Esophagus mucosa (tissue), 1 donor: ENCODE measurements around the gene CHSY1. TPM values are rescaled to one million over a fixed set of nuclear protein-coding genes. Genes with fewer than 3 reads are reported as not detected.

ENCODE experiments used
- ATAC-seq: fragments of 200-7000 bp; cut with Tn5 transposase; one replicate; pipeline ENCODE4 v1.9.1; 2020
- total RNA-seq: library from RNA; stranded (reverse); gene quantifications from one replicate; pipeline ENCODE4 v1.2.4, GENCODE V29; 2023
- donor health status: DM: yes; HTN: yes; CAD: no.

The CHSY1 gene
- total RNA-seq, 1 donor from 2014 or later = 10.0 TPM

DNA sequence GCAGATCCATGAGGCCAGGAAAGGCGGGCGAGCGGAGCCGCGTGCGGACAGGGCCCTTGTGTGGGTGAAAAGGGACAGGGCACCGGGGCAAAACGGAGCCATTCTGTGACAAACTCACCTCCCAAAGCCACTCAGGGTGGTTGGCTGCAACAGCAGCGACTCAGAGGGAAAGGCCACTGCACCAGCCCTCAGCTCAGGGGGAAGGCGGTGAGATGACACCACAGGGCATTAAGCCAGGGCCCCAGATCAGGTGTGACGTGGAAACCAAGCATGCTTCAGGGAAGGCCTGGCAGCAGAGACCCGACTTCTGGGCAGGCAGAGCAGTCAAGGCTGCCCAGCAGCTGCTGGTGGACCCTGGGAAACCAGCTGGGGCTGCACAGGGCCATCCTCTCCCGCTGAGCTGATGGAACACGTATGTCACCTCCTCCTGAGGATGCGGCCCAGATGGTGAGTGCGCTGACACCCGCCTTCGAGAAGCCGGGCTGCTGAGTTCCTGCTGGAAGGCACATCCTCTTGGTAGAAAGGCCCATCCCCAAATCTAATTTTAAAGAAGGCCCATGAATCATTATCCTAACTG lies 82.3 kb downstream of the CHSY1 start:
- ATAC-seq = no peak

GRCh38 chr15:101168898-101169494 lies 82.9 kb downstream of the CHSY1 start:
- ATAC-seq = no peak

DNA sequence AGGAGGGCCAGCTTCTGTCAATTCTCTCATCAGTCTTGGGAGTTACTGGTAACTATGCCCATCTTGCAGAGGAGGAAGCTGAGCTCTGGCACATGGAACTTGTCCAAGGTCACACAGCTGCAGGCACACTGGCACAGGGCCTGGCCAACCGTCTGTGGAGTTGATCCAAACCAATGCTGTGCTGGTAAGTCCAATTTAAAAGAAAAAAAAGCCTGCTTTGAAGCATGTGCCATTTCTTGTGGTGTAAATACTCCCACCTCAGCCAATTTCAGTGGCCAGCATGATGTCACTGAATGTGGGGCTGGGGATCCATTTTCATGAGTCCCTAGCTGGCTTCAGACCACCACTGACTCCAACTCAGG lies 83.4 kb downstream of the CHSY1 start:
- ATAC-seq = peak; percentile 51

DNA sequence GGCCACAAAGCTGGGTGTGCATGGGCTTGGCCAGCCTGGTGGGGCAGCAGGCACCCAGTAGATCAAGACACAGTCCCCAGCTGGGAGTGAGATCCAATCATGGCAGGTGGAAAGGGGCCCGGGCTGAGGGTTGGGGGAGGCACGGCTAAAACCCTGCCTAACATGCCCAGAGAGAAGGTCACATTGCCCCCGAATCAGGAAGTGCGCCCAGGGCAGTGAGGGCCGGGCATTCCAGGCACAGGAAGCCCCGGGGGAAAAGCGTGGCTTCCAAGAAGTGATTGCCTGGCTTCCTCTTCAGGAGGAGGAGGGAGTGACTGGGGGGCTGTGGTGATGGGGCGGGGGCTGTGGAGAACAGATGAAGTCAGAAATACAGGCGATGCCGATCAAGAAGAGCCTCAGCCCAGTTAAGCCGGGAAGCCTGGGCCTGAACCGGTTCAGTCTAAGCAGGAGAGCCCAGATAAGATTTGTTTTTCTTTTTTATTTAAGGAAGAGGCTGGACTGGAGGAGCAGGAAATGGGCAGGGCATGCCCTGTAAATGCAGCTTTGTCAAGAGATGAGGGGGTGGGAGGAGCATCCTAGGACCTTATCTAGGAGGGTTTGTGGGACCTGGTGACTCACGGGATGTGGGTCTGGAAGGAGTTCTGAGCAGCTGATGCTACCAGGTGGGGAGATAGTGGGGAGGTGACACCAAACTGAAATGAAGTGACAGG lies 83.9 kb downstream of the CHSY1 start:
- ATAC-seq = peak; percentile 80

- ATAC-seq = no peak
These were observed 84.5 kb downstream of the CHSY1 start for GRCh38 chr15:101167411-101167752.

DNA sequence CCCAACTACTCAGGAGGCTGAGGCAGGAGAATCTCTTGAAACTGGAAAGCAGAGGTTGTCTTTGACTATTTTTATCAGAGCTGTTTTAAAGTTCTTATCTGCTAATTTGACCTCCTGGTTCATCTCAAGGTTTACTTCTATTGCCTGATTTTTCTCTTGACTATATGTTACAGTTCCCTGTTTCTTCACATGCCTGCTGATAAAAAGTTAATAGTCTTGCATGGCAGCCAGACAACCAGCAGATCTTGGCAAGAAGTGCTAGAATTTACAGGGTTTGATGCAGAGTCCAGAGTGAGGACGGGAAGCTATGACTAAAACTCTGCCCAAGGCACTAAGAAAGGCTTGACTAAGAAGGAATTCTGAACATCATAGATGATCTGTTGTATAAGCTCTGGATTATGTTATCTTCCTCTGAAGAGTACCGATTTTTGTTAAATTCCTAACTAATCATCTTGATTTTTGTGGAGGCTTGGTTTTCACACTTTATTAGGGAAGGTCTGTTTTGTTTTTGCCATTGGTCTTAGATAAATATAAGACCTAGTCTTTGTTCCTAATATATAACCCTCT lies 85.9 kb downstream of the CHSY1 start:
- ATAC-seq = no peak

DNA sequence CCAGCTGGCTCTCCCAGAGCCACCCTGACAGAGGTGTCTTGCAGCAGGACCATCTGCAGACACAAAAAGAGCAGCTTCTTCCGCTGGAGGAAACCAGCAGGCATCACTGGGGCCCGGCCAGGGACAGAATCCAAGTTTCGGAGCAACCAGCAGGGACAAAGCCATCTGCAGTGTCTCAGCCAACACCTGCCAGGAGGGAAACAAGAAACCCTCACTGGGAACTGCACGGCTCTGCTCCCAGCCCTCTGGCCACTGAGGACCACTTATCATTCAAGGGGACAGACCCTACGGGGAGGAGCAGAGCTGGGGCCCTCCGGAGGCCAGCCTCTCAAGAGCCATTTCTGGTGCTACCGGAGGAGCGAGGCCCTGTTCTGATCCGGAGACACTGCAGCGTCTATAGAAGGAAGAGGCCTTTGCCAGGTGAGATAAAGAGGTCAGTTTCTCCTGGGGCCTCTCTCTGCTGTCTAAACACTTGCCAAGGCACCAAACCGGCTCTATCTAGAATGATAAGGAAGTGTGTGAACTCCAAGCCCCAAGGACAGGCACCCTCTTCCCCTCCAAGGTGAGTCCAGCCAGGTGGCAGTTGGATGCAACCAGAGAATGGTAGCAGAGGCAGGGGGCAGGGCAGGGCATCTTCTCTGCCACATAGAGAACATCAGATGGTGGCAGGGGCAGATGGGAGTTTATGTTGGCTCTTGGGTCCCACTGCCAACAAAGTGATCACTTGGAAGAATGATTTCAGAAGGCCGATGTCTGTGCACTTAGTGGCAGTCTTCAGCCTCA lies 89.0 kb downstream of the CHSY1 start:
- no peak for ATAC-seq

GRCh38 chr15:101161656-101162055 lies 90.2 kb downstream of the CHSY1 start:
- ATAC-seq = no peak

GRCh38 chr15:101159936-101160815 lies 91.7 kb downstream of the CHSY1 start:
- ATAC-seq = no peak

DNA sequence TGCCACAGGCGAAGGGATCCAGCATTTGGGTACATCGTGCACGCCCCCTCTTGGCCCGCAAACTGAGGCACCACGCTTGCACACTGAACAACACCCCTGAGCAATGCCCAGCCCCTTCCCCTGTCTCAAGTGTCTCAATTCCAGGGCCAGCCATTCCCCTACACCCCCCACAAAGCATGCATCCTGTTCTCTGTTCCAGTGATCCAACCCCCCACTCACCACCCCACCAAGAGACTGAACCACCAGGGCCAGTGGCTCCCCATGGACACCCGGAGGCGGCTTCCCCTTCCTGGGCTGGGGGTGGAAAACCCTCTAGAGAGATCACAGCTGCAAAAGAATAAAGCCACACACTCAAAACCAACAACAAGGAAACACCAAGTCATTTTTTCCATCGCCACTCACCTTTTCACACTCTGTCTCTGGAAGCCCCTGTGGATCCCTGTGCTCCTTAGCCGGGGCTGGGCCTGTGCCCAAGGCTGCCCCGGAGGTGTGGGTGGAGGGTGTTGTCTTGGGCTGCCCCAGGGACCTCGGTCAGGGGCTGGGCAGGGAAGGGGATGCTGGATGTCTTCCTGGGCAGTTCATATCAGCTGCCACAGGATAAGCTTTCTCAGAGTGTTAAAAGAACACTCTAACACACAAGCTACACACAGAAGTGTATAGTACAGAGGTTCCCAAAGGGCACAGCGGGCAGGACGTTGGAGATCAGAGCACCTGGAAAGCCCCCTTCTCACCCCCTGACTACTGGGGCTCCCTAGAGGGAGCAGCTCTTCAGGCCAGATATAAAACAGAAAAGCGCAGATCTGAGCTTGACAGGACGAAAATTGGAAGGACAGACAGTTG lies 92.5 kb downstream of the CHSY1 start:
- ATAC-seq = no peak

GRCh38 chr15:101158166-101159095 lies 93.4 kb downstream of the CHSY1 start:
- no peak for ATAC-seq

DNA sequence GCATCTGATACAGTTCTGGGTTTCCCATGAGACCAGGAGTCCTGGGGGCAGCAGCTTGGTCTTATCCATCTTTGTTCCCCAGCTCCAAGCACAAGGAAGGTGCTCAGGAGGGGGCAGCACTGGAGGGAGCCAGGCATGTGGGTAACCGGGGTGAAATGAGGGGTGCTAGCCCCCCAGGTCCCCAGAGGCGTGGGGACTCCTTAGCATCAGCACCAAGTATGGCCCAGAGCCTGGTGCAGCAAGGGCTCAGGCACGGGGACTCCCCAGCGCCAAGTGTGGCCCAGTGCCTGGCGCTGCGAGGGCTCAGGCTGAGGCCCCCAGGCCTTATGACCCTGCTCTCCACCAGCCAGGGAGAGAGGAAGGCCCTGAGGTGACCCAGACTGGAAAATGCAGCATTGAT lies 94.1 kb downstream of the CHSY1 start:
- no peak for ATAC-seq

DNA sequence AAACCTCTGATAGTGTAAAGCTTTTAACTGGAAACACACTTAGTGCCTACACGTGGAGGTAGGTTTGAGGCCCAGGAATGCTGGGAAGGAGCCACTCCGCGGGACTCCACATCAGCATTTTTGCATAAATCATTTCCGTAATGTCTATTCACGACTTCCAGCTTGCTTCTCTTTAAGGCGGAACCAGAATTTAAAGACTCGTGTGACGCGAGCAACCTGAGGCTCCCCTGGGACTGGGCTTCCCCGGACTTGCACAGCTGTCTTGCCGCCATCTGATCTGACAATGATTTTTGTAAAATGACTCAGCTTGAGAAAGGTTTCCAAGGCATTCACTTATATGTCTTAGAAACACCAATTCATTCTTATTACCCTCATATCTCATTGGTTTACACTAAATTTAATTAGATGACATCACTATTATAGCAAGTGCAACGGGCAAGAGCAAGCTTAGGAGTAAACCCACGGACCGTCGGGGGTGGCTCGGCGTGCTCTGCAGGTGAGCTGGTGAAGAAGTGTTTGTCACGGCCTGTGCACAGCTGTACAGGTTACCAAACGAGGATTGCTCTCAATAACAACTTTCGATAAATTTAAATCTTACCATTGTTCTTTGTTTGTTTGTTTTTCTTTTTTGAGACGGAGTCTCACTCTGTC lies 95.2 kb downstream of the CHSY1 start:
- ATAC-seq = peak; percentile 44

DNA sequence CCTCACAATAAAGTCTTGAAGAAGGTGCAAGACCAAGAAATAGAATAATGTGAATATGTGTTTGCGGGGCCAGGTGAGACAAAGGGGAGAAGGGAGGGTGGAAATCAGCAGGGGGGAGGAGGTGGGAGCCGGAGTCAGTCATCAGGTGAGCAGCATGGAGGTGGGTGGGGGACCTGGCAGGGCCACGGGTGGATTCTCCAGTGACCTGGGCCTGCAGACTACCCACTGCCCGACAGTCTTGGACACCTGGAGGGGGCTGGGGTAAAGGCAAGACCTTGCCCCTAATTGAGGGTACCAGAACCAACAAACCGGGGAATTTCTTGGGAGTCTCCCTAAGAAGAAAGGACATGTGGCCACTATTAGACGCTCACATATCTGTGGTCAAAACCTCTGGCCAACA lies 95.8 kb downstream of the CHSY1 start:
- ATAC-seq = no peak

- ATAC-seq = no peak
These were observed 97.8 kb downstream of the CHSY1 start for GRCh38 chr15:101153801-101154656.

- ATAC-seq = no peak
These were observed 98.9 kb downstream of the CHSY1 start for GRCh38 chr15:101152914-101153313.

DNA sequence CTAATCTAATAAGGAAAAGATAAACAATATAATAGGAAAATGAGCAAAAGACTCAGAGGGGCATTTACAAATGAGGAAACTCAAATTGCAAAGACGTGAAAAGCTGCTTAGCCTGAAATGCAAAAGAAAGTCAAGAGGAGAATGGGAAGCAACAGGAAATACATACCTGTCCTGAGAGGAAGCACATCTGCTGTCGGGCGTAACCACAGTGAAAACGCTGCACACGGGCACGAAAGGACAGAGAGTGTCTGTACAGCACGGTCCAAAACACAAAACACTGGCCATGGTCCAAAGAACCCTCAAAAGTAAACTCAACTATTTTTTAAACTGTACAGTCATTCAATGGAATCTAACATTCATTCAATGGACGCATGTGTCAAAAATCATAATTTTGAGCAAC lies 100.6 kb downstream of the CHSY1 start:
- no peak for ATAC-seq

- ATAC-seq = no peak
These were observed 101.2 kb downstream of the CHSY1 start for GRCh38 chr15:101150723-101151040.
